Measurements from ENCODE around the gene PRRG1. TPM values are rescaled to one million over a fixed set of nuclear protein-coding genes. Genes with fewer than 3 reads are reported as not detected.

The PRRG1 gene
- total RNA-seq, 2 experiments from 2014 or later, result not detected

- Mint-ChIP-seq H3K4me1 (ENCODE audit: low read depth) (no peaks in the 10 kb centered on the region), H3K27ac (no peak overlapping the region), H3K9me3 (no peaks in the 10 kb centered on the region), H3K4me3 (no peak overlapping the region), H3K36me3 (ENCODE audit: low read depth) (no peaks in the 10 kb centered on the region), H3K27me3 (no peaks in the 10 kb centered on the region)
- CTCF ChIA-PET, result no interaction called here
- Histone ChIP-seq H3K36me3 (ENCODE audit: insufficient read depth, low read length) (no peaks in the 10 kb centered on the region), H3K4me1 (ENCODE audit: insufficient read depth, low read length) (no peaks in the 10 kb centered on the region), H3K9me3 (ENCODE audit: control insufficient read depth in 1 of 2, insufficient read depth in 1 of 2, low read length in 2 of 2) (peaks cover 0 to 13% of the 10 kb centered on the region in 2 experiments), H3K27me3 (ENCODE audit: control insufficient read depth in 1 of 2, insufficient read depth in 2 of 2, low read length in 2 of 2) (no peaks in the 10 kb centered on the region), H3K27ac (ENCODE audit: low read depth in 1 of 2, low read length in 2 of 2) (no peak overlapping the region), H3K4me3 (ENCODE audit: low read length) (no peak overlapping the region)
- DNase-seq, result no peak
- no peak for ATAC-seq (ENCODE audit: poor library complexity)
- no peak for TF ChIP-seq CTCF (IDR thresholded peaks at IDR 0.05)
- POLR2A ChIA-PET, result no interaction called here
- intact Hi-C loops (cut with DNase I, micrococcal nuclease), result no loop called here
Observed at GRCh38 chrX:37367946-37368345, 18.8 kb downstream of the PRRG1 start.

GRCh38 chrX:37370499-37371141 lies 21.5 kb downstream of the PRRG1 start:
- ATAC-seq (ENCODE audit: poor library complexity) (no peak), DNase-seq (no peak)
- no peak overlapping the region for H3K27ac ChIP-seq (ENCODE audit: low read depth in 1 of 2, low read length in 2 of 2)
- no peak overlapping the region for H3K4me3 ChIP-seq (ENCODE audit: low read length)
- Mint-ChIP-seq H3K27ac (no peak overlapping the region), H3K4me1 (ENCODE audit: low read depth) (no peaks in the 10 kb centered on the region), H3K4me3 (no peak overlapping the region), H3K27me3 (no peaks in the 10 kb centered on the region), H3K9me3 (no peaks in the 10 kb centered on the region), H3K36me3 (ENCODE audit: low read depth) (no peaks in the 10 kb centered on the region)
- H3K36me3 ChIP-seq (ENCODE audit: insufficient read depth, low read length), result no peaks in the 10 kb centered on the region
- peaks cover 0 to 13% of the 10 kb centered on the region in 2 experiments for H3K9me3 ChIP-seq (ENCODE audit: control insufficient read depth in 1 of 2, insufficient read depth in 1 of 2, low read length in 2 of 2)
- intact Hi-C loops (cut with DNase I, micrococcal nuclease), result no loop called here
- no peaks in the 10 kb centered on the region for H3K27me3 ChIP-seq (ENCODE audit: control insufficient read depth in 1 of 2, insufficient read depth in 2 of 2, low read length in 2 of 2)
- CTCF ChIA-PET, result no interaction called here
- H3K4me1 ChIP-seq (ENCODE audit: insufficient read depth, low read length), result no peaks in the 10 kb centered on the region
- POLR2A ChIA-PET, result no interaction called here
- TF ChIP-seq CTCF (IDR thresholded peaks at IDR 0.05), result no peak

- ChIA-PET CTCF (no interaction called here), POLR2A (no interaction called here)
- Histone ChIP-seq H3K9me3 (ENCODE audit: control insufficient read depth in 1 of 2, insufficient read depth in 1 of 2, low read length in 2 of 2) (peaks cover 0 to 13% of the 10 kb centered on the region in 2 experiments), H3K4me1 (ENCODE audit: insufficient read depth, low read length) (no peaks in the 10 kb centered on the region), H3K4me3 (ENCODE audit: low read length) (no peak overlapping the region), H3K27me3 (ENCODE audit: control insufficient read depth in 1 of 2, insufficient read depth in 2 of 2, low read length in 2 of 2) (no peaks in the 10 kb centered on the region), H3K36me3 (ENCODE audit: insufficient read depth, low read length) (no peaks in the 10 kb centered on the region), H3K27ac (ENCODE audit: low read depth in 1 of 2, low read length in 2 of 2) (no peak overlapping the region)
- H3K9me3 Mint-ChIP-seq, result no peaks in the 10 kb centered on the region
- no peaks in the 10 kb centered on the region for H3K4me1 Mint-ChIP-seq (ENCODE audit: low read depth)
- ATAC-seq (ENCODE audit: poor library complexity) (no peak), DNase-seq (no peak)
- no peaks in the 10 kb centered on the region for H3K27me3 Mint-ChIP-seq
- H3K4me3 Mint-ChIP-seq, result no peak overlapping the region
- H3K36me3 Mint-ChIP-seq (ENCODE audit: low read depth), result no peaks in the 10 kb centered on the region
- no peak overlapping the region for H3K27ac Mint-ChIP-seq
- TF ChIP-seq CTCF (IDR thresholded peaks at IDR 0.05), result no peak
- intact Hi-C loops (cut with DNase I, micrococcal nuclease), result no loop called here
Observed at GRCh38 chrX:37371578-37371991, 22.4 kb downstream of the PRRG1 start.
